Transverse colon (tissue), 4 donors: ENCODE results near the gene HAT1.

Experiments
- EP300 ChIP-seq: sonication (generic); formaldehyde crosslinking; IDR thresholded peaks from one replicate; pipeline ENCODE4 v1.6.1; 2017; ENCODE audit warnings: antibody characterized with exemption, low read depth
- POLR2A ChIP-seq: fragments of 450-650 bp; IDR thresholded peaks from one replicate; pipeline ENCODE4 v1.6.1; 2016; ENCODE audit warnings: antibody characterized with exemption, mild to moderate bottlenecking, moderate library complexity
- POLR2AphosphoS5 ChIP-seq, 3 donors: sonication (generic); formaldehyde crosslinking; IDR thresholded peaks; one replicate each; pipeline ENCODE4 v1.6.1; 2016; ENCODE audit warnings: antibody characterized with exemption in 3 of 3
- TF ChIP-seq, protein P1 (sequence below), 5 experiments: fragments of 200-600 bp in 3 of 5; fragments of 450-650 bp in 2 of 5; sonication (generic) in 3 of 5; IDR thresholded peaks; 1 replicate in 2 of 5; 2 replicates in 3 of 5; pipeline ENCODE4 v1.5.1; 2016 to 2017; ENCODE audit warnings: antibody characterized with exemption in 5 of 5, inconsistent platforms in 3 of 5, mild to moderate bottlenecking in 2 of 5, moderate library complexity in 1 of 5

DNA sequence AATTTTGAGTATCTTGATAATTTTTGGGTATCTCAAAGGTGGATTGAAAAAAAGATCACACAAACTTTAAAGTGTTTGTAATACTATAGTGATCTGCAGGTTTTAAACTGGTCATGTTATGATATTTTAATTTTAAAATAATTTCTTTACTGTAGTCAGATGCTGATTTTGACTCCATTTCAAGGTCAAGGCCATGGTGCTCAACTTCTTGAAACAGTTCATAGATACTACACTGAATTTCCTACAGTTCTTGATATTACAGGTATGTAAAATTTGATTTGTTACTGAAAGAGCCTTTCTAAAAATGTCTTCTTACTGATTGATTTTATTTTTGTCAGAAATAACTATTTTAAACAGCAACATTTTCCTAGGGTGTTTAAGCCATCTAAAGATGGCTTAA, 44.4 kb downstream of the HAT1 start:
- TF ChIP-seq POLR2A (no peak), POLR2AphosphoS5 (IDR thresholded peaks at IDR 0.05) (no peak), EP300 (no peak)
- TF ChIP-seq, protein P1, sequence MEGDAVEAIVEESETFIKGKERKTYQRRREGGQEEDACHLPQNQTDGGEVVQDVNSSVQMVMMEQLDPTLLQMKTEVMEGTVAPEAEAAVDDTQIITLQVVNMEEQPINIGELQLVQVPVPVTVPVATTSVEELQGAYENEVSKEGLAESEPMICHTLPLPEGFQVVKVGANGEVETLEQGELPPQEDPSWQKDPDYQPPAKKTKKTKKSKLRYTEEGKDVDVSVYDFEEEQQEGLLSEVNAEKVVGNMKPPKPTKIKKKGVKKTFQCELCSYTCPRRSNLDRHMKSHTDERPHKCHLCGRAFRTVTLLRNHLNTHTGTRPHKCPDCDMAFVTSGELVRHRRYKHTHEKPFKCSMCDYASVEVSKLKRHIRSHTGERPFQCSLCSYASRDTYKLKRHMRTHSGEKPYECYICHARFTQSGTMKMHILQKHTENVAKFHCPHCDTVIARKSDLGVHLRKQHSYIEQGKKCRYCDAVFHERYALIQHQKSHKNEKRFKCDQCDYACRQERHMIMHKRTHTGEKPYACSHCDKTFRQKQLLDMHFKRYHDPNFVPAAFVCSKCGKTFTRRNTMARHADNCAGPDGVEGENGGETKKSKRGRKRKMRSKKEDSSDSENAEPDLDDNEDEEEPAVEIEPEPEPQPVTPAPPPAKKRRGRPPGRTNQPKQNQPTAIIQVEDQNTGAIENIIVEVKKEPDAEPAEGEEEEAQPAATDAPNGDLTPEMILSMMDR (IDR thresholded peaks at IDR 0.05), result no peak
